Lung microvascular endothelial cell (primary cell): ENCODE measurements around the gene GNAT2. TPM values are rescaled to one million over a fixed set of nuclear protein-coding genes. Genes with fewer than 3 reads are reported as not detected.

Experiments used
- DNase-seq, 2 donors: peaks; one replicate each; pipeline versions ENCODE4 v3.0.0 to v3.0.0-alpha.2; 2010; ENCODE audit warnings: low read depth in 2 of 2
- total RNA-seq: library from RNA; depleted of rRNA; stranded (reverse); fragments of >200 nt; gene quantifications from 2 replicates; pipeline ENCODE4 v1.2.1, GENCODE V29; 2014

GNAT2 gene
- total RNA-seq, 1 donor from 2014 or later, result under 0.01 TPM

DNA sequence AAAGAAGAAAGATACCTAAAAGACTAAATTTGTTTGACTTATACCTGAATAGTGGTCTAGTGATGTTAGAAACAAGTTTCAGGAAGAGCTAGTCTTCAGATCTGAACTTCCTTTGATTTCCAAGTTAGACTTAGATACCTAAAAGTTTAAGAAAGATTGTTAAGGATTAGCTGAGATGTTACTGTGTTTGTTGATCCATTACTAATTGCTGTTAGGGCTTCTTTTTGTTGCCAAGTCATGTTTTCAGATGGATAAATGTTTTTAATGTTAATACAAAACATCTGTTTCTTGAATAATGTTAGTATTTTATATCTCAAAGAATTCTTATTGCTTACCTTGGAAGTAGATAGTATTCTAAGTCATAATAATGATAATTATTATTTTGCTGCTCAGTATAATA lies 59.4 kb downstream of the GNAT2 start:
- DNase-seq, result no peak

- no peak for DNase-seq
These were observed 61.9 kb downstream of the GNAT2 start for GRCh38 chr1:109557520-109557919.

DNA sequence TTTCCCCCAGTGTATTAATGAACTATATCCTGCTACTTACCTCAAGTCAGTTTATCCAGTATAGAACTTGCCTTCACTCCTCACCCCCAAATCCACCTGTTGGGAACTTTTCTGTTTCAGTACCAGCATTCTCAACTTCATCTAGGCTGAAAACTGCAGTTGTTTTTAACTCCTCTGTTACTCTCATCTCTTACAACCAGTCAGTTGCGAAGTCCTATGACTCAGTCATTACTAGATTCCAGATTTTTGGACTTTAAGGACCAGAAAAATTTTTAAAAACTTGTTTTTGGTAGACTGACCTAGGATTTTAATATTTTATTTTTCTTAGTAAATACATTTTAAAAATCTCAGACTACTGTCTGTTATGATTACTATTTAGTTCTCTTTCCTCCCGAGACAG lies 62.9 kb downstream of the GNAT2 start:
- DNase-seq, result no peak

Other genes starting within 250 kb of the GNAT2 start
- gene SORT1, start 221.7 kb downstream of the GNAT2 start, total RNA-seq, result 9.5 and 11.6 TPM in 2 replicates
- gene PSMA5, start 193.2 kb downstream of the GNAT2 start, total RNA-seq, result 33.7 and 42.5 TPM in 2 replicates
- gene SYPL2, start 153.1 kb downstream of the GNAT2 start, total RNA-seq, result under 0.01 TPM in 1 of 2 replicates, not detected in the other
- gene ATXN7L2, start 135.7 kb downstream of the GNAT2 start, total RNA-seq, result 0.65 and 0.79 TPM in 2 replicates
- gene CYB561D1, start 125.5 kb downstream of the GNAT2 start, total RNA-seq, result 3.1 and 4.6 TPM in 2 replicates
- gene AMIGO1, start 109.9 kb downstream of the GNAT2 start, total RNA-seq, result 0.65 and 1.4 TPM in 2 replicates
- 0.20 and 0.22 TPM in 2 replicates for gene GPR61, start 79.7 kb downstream of the GNAT2 start, total RNA-seq
- gene GNAI3, start 71.0 kb downstream of the GNAT2 start, total RNA-seq, result 8.7 and 11.8 TPM in 2 replicates
- 25.3 and 26.8 TPM in 2 replicates for gene AMPD2, start 221 bp upstream of the GNAT2 start, total RNA-seq
- gene GSTM4, start 36.5 kb upstream of the GNAT2 start, total RNA-seq, result 0.40 and 0.65 TPM in 2 replicates
- gene GSTM2, start 48.4 kb upstream of the GNAT2 start, total RNA-seq, result 0.87 and 1.4 TPM in 2 replicates
- gene GSTM1, start 68.2 kb upstream of the GNAT2 start, total RNA-seq, result not detected in 2 replicates
- gene GSTM5, start 92.6 kb upstream of the GNAT2 start, total RNA-seq, result under 0.01 TPM in 1 of 2 replicates, not detected in the other
- gene GSTM3, start 121.4 kb upstream of the GNAT2 start, total RNA-seq, result 36.3 and 42.9 TPM in 2 replicates
- gene EPS8L3, start 144.3 kb upstream of the GNAT2 start, total RNA-seq, result not detected in 2 replicates